Adipose tissue (tissue), 3 donors: ENCODE results near the gene CHCHD6. TPM values are rescaled to one million over a fixed set of nuclear protein-coding genes. Genes with fewer than 3 reads are reported as not detected.

Experiments
- H3K27ac ChIP-seq: one replicate; pipeline ENCODE4 v1.5.1; 2013; ENCODE audit warnings: low read depth, low read length
- WGBS, 3 donors: extraction: QIAGEN DNeasy Blood & Tissue Kit; methylation state at CpG; one replicate each; pipeline ENCODE4 v1.1.7; 2013; 5-methylcytosine and 5-hydroxymethylcytosine counted together
- polyA plus RNA-seq, 3 donors: library from polyadenylated mRNA; stranded (reverse); fragments of 200-250 nt; gene quantifications; one replicate each; pipeline ENCODE4 v1.2.3, GENCODE V29; 2013
- donor health status: healthy with polysubstance abuse.
- donor health status: Bipolar disorder and iron deficiency.
- donor health status: healthy.

Gene CHCHD6
- polyA plus RNA-seq, 3 donors = 10.0 to 12.9 (median 10.2) TPM

DNA sequence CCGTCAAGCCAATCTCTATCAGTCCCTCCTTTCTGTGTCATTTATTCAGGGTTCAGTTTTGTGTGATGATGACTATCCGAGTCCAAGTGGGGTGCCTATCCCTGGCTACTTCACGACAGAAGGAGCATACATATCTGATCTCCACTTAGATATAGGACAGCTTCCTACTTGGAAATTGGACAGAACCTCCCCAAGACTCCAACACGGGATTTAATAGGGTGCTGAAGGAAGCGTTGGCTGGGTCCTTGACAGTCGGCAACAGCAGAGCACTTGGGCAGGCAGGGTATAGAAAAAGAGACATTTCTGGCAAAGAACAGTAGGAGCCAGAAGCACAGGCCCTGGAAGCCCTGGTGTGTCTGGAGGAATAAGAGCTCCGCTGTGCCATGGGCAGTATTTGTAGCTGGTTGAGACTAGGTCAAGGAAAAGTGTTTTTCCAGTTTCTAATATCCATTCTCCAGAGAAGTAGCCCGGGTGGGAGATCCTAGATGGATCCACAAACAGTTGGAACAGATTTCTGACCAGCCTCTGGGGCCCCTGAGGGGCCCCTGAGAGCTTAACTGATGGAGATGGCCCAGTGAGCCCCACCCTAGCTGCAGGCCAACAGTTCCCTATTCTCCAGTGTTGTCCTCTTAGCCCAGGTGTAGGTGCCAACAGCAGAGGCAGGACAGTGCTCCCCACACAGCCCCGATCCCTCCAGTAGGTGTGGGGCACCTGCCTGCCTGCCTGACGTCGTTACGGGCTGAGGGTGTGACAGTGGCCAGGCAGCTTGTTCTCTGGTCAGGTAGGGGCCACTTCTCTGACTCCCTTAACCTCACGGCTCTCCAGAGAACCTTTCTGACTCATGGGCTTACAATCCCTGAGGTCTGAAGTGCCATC is 130.8 kb downstream of the CHCHD6 start:
- H3K27ac ChIP-seq = no peak overlapping the region
- 90 to 92% (median 91%) methylated on average over 13 of the region's 13 CpGs for WGBS, 3 donors

DNA sequence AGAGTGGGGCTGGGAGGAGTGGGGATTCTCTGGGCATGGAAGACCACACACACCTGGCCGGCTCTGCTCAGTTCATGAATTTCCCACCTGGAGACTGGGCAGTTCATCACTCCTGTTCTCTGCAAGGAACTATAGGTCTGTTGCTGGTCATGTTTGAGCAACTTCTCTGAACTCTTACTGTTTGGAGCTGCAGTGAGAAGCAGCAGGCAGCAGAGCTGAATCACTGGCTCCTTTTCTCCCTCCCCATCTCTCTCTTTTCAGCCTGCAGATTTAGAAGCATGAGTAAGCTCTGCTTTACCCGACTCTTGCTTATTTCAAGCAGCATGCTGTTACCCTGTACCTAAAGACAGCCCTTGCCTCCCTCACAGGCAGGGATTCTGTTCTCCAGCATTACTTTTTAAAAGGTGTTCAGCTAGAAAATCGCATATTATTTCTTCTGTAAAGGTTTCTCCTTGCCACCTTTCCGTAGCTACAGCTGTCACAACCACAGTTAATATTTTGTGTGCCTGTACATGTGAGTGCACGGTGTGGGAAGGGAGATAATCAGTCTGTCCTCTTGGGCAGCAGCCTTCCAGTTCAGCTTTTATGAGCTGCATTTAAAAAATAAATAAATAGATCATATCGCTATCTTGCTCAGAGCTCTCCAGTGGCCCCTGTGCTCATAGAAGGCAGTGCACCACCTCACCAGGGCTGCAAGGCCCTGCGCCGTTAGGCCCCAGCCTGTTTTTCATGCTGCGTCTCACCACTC is 131.6 kb downstream of the CHCHD6 start:
- WGBS, 3 donors = 82 to 87% (median 83%) methylated on average over 9 of the region's 9 CpGs
- H3K27ac ChIP-seq = no peak overlapping the region

DNA sequence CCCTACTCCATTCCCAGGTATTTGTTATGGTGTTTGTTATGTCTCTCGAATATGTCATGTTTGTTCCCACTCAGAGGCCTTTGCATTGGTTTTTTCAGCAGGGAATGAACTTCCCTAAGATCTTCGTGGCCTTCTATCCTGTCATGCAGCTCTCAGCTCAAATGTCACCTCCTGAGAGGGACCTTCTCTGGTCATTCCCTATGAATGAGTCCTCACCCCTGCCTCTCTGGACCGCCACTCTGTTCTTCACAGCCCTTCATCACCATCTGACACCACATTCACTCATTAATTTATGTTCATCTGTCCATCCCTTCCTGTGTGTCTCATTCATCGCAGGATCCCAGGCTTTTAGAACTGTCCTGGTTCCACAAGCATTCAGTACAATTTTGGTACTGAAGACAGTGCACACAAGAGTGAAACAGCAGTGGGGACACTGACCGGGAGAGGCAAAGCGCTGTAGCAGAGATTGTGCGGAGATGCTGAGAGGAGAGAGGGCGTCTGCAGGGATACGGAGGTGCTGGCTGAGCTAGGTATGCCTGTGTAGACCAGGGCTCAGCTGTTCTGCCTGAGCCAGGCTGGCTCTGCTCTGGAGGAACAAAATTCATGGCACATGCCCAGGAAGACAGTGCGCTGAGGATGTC is 132.3 kb downstream of the CHCHD6 start:
- 91 to 95% (median 94%) methylated on average over 10 of the region's 10 CpGs for WGBS, 3 donors
- no peak overlapping the region for H3K27ac ChIP-seq

DNA sequence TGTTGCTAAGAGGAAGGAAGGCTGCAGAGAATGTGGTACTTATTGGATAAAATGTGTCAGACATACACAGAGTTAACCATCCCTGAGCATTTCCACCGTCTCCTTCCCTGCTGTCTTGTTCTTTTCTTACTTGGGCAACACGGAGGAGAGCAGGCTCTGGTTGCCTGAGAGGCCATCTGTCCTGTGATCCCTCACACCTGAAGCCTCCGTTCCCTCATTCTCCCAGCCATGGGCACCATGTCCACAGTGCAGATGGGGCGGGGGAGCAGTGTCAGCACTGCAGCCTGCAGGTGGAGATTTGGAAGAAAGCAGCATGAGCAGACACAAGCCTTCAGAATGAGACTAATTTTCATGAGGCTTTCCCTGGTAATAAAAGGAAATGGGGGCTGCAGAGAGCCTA is 133.7 kb downstream of the CHCHD6 start:
- WGBS, 3 donors = 82 to 92% (median 91%) methylated on average over 4 of the region's 4 CpGs
- no peak overlapping the region for H3K27ac ChIP-seq

DNA sequence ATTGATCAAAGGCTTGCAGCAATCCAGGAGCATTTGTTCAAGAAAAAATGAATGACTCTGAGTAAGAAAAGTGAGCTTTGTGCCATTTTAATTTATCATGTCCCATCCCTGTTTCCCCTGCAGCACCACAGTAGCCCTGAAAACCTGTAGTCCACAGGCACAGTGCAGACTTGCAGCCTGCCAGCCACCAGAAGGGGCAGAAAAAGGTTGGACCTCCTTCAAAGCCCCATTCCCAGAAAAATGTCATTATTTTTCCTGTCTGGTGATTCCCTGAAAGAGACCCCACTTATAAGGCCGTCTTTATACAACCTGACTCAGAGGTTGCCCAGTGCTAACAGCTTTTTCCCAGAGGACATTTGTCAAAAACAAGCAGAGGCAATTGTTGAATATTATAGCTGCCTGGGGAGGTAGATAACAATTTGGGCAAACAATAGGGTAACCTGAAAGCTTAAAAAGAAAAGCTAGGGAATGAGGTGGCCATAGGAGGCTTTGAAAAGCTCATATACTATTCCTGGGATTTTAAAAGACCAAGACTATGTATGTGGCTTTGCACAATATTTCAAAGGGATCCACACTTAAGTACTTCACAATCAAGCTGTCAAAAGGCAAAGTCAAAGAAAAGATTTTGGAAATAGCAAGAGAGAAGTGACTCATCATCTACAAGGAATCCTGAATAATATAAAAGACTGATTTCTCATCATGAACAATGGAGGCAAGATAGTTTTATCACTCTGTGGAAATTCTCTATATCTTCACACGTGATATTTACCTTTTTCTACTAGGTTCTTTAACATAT is 142.1 kb downstream of the CHCHD6 start:
- 79 to 86% (median 84%) methylated on average over 2 of the region's 2 CpGs for whole genome bisulfite sequencing, 3 donors

DNA sequence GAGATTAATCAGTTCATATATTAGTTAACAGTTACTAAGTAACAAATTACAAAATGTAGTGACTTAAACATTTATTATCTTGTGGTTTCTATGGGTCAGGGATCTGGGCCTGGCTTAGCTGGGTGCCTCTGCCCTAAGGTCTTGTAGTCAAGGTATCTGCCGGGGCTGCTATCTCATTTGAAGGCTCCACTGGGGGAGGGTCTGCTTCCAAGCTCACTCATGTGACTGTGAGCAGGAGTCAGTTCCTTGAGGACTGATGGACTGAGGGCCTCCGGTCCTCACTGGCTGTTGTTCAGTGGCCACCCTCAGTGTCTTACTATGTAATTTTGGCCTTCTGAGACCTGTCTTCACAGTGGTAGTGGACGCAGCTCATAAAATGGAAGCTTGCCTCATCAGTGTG is 143.0 kb downstream of the CHCHD6 start:
- H3K27ac ChIP-seq = no peak overlapping the region
- 93 to 99% (median 96%) methylated on average over 3 of the region's 3 CpGs for WGBS, 3 donors

More for the DNA sequence above, 142.1 kb downstream of the CHCHD6 start:
- H3K27ac ChIP-seq = no peak overlapping the region

DNA sequence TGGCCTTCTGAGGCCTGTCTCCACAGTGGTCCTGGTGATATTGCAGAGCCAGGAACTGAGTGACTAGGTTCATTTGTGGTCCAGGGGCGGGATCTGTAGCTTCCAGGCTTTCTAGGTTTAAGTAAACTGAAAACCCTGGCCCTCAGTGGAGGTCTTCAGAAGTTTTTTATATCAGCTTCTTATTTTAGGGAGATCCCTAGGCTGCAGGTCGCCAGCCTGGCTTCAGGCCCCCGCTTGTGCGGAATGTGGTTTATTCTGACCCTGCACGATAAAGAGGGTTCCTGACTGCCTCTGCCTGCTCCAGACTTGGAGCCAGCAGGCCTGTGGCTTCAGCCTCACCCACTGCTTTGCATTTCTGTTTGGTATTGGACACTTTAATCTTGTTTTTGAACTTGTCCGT is 145.0 kb downstream of the CHCHD6 start:
- H3K27ac ChIP-seq = no peak overlapping the region
- 92 to 95% (median 93%) methylated on average over 6 of the region's 6 CpGs for WGBS, 3 donors

DNA sequence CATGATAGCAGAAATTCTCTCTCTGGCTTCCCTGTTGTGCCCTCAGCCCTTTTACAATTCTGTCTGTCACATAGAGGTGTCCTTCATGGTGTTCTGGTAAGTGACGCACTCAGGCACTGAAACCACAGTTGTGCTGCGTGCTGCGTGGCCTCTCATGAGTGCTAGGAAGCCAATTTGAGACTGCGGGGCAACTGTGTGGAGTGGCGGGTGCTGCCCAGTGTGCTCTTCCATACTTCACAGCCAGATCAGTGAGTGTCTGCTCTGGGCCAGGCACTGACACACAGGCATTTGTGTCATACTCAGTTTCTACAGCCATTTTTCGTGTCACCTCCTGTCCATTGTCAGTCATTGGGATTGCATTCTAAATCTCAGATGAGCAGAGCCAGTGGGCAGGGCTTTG is 145.7 kb downstream of the CHCHD6 start:
- no peak overlapping the region for H3K27ac ChIP-seq
- 96 to 98% (median 96%) methylated on average over 6 of the region's 6 CpGs for WGBS, 3 donors

DNA sequence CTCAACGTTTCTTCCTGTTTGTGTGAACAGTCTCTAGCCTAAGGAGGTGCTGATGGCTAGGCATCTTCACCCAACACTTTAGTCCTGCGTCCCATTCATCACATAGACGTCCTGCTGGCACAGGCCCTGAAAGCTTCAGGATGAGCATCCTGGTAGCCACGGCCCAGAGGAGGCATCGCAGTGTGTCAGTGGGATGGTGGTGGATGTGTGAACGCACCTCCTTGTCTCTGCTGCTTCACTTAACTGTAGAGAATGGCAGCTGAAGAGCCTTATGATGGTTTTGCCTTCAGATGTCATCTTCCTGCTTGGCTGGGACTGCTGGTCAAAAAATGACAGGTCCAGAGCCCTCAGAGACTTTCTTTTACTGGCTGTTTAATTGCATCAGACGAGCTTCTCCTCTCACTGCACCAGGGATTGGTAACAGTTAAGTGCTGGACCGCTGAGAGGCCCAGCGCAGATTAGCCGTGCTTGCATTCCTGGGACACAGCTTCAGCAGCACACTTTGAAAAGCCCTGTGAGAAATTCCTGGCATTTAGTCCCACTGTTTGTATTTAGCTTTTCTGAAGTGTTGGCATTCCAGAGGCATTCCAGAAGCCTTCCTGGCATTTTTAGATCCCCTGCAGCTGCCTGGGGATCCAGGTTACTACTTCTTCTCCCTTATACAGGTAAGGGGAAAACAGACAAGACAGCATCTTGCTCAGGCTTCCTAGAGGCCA is 146.5 kb downstream of the CHCHD6 start:
- 79 to 82% (median 80%) methylated on average over 10 of the region's 10 CpGs for WGBS, 3 donors
- no peak overlapping the region for H3K27ac ChIP-seq

DNA sequence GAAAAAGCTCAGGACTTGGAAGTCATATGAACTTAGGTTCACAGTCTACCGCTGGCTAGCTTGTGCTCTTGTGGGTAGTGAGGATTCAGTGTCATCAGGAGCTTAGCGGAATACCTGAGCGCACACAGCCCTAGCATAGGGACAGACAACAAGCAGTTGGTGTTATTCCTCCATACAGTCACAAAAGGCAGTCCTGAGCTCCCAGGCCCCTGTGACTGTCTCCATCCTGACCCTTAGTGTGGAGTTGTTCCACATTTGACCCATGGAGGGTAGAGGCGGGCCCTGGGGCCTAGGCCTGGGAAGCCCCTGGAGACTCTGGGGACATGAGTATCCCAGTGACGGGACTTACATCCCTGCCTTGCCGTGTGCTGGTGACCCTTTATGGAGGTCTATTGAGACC is 147.3 kb downstream of the CHCHD6 start:
- 91 to 95% (median 92%) methylated on average over 6 of the region's 6 CpGs for WGBS, 3 donors

DNA sequence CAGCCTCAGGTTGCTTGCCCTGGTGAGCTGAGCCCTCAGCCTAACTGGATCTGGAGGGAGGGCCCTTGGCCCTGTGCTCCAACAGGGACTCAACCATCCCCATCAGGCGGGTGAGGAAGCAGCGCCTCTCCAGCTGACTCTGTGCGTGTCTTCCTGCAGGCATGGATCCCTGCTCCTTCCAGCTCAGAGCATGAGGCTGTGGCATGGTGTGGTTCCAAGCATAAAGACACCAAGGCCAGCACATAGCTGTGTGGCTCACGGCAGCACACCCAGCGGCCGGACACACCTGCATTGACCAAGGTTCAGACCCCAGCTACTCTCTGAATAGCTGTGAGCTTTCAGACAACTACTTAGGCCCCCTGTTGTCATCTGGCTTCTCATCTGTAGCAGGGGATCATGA is 147.9 kb downstream of the CHCHD6 start:
- H3K27ac ChIP-seq = no peak overlapping the region
- WGBS, 3 donors = 93 to 97% (median 96%) methylated on average over 6 of the region's 6 CpGs

More for the DNA sequence above, 147.3 kb downstream of the CHCHD6 start:
- no peak overlapping the region for H3K27ac ChIP-seq

DNA sequence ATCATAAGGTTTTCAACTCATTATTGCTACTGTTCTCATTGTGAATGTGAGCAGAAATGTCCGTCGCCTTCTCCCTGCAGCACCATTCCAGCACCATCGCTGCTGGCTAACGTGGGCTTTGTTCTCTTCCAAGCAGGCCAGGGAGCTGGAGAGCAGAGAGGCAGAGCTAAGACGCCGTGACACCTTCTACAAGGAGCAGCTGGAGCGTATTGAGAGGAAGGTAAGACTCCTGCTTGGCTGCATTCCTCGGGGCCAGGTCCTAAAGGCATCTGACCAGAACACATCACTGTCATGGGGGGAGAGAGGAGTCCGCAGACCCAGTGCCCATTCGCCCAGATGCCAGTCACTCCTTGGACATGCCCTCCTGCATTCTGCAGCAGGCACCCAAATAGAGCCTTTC is 148.5 kb downstream of the CHCHD6 start:
- 92 to 94% (median 94%) methylated on average over 10 of the region's 10 CpGs for WGBS, 3 donors
- H3K27ac ChIP-seq = no peak overlapping the region

DNA sequence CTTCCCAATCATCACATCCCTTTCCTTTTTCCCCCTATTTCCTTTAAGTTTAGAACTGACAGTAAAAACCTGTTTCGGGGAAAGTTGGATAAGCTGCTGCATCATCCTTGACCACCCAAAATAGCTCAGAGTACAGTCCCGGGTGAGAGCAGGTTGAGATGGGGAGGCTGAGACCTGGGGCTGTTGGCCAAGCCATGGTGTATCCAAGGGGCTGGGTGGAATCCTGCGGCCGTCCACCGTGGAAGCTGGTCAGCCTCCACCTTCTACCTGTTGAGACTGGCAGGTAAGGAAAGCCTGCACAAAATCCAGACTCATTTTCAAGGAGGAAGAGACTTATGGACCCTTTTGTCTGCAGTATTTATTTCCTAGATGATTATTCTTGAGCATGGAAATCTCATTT is 150.6 kb downstream of the CHCHD6 start:
- no peak overlapping the region for H3K27ac ChIP-seq
- 86 to 95% (median 91%) methylated on average over 5 of the region's 5 CpGs for WGBS, 3 donors

DNA sequence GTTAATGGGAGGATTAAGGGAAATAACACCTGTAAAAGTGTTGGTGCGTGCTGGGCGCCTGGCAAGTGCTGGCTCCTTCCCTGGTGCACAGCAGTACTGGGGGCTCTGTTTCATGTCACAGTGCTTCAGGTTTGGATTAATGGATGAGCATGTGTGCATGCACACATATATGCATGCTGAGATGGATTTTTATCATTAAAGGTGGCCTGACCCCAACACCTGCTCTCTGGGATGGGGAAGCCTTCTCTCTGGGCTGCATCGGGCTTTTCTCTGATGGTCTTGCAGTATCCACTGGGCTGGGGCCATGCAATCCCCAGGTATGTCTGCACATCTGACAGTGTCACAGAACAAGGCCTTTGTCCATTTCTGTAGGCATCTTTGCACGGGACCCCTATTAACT is 151.3 kb downstream of the CHCHD6 start:
- H3K27ac ChIP-seq = no peak overlapping the region
- WGBS, 3 donors = 92 to 97% (median 95%) methylated on average over 4 of the region's 4 CpGs

DNA sequence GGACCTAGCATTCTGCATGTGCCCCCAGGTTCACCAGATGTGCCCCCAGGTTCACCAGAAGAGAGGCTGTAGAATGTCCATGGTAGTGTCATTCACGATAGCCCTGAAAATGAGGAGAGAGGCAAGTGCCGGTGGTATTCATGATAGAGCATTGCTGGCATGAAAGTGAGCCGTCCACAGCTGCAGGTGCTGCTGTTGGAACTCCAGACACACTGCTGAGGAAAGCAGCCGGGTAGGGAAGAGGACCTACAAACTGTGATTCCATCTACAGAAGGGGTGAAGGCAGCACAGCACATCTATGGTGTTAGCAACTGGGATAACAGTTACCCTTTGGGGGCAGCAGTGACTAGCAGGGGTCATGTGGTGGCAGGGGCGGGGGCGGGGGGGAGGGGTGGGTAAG is 153.9 kb downstream of the CHCHD6 start:
- 89 to 95% (median 91%) methylated on average over 6 of the region's 6 CpGs for WGBS, 3 donors
- H3K27ac ChIP-seq = no peak overlapping the region

DNA sequence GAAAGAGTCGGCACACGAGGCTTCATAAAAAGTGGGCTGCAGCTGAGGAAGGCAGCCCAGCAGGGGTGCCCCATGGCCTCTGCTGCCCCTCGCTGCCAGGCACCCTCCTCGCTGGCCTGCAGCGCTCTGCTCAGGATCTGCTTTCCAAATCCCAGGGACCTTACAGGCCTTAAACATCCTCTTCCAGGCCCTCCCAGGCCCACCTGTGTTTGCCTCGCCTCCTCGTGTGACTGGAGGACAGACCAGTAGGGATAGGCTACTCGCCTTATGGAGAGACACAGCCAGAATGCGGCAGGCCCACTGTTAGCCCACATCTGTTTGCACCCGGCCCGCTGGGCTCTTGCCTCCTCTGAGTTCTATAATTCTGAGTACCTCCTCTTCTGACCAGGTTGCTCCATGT is 154.4 kb downstream of the CHCHD6 start:
- WGBS, 3 donors = 83 to 96% (median 94%) methylated on average over 11 of the region's 11 CpGs
- H3K27ac ChIP-seq = no peak overlapping the region

DNA sequence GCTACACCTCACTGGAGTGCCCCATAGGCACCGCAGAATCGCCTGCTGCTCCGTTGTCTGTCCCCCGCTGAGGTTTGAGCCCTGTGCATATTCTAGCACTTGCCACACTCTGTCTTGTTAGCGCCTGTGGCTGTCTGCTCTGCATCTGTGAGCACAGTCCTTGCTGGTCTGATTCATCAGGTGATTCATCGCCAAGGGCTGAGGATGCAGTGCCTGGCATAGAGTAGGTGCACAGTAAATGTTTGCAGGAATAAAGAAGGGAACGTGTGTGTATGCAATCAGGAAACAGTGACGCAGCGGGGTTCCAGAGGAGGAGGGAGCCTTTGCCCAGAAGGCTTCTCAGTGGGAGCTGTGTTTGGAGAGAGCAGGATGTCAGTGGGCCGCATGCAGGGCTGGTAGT is 154.8 kb downstream of the CHCHD6 start:
- no peak overlapping the region for H3K27ac ChIP-seq
- 90 to 94% (median 93%) methylated on average over 10 of the region's 10 CpGs for WGBS, 3 donors
